H1 (cell line): Measurements from ENCODE around the gene MIEF2. TPM values are rescaled to one million over a fixed set of nuclear protein-coding genes. Genes with fewer than 3 reads are reported as not detected.

Source experiments
- BRCA1 ChIP-seq: IDR thresholded peaks from 2 replicates; pipeline ENCODE4 v1.6.1; 2012; ENCODE audit warnings: low read depth, low read length, improper control_type of control experiment
- HDAC6 ChIP-seq: IDR thresholded peaks from one replicate; pipeline ENCODE4 v1.7.1; 2012; ENCODE audit warnings: low read depth, mild to moderate bottlenecking, inconsistent platforms, low read length, moderate library complexity
- JUND ChIP-seq: IDR thresholded peaks from 2 replicates; pipeline ENCODE4 v1.6.1; 2011; ENCODE audit warnings: mild to moderate bottlenecking, improper control_type of control experiment, low read length
- KDM5A ChIP-seq: fragments of 200-600 bp; IDR thresholded peaks from 2 replicates; pipeline ENCODE4 v1.7.1; 2012; ENCODE audit warnings: mild to moderate bottlenecking, low read length, inconsistent platforms, mixed read lengths
- SIRT6 ChIP-seq: IDR thresholded peaks from one replicate; pipeline ENCODE4 v1.7.1; 2012; ENCODE audit warnings: low read length, inconsistent platforms
- SUZ12 ChIP-seq: fragments of 200-600 bp; sonication (generic); IDR thresholded peaks from 2 replicates; pipeline ENCODE4 v1.6.1; 2012; ENCODE audit warnings: mild to moderate bottlenecking, inconsistent platforms, low read length, moderate library complexity, mixed read lengths
- TAF1 ChIP-seq: IDR thresholded peaks from 2 replicates; pipeline ENCODE4 v1.6.1; 2011; ENCODE audit warnings: mild to moderate bottlenecking, low read depth, low read length
- TBP ChIP-seq: IDR thresholded peaks from 2 replicates; pipeline ENCODE4 v1.6.1; 2011; ENCODE audit warnings: low read depth, low read length, improper control_type of control experiment
- polyA plus RNA-seq, 7 experiments: library from polyadenylated mRNA; depleted of rRNA in 3 of 7; stranded (reverse) in 5 of 7; unstranded in 2 of 7; fragments of >200 nt in 5 of 7; fragments of 200-250 nt in 2 of 7; gene quantifications; 1 replicate in 5 of 7; 2 replicates in 1 of 7; 4 replicates in 1 of 7; pipeline versions ENCODE4 v1.2.1 to v1.2.3, GENCODE V29; 2011 to 2013; ENCODE audit warnings: missing spikeins in 2 of 7, mixed read lengths in 2 of 7
- total RNA-seq: library from RNA; stranded (reverse); fragmentation: NEBNext Ultra II Directional; extraction: Animal tissue kit (Norgen Biotek cat#: 25700); gene quantifications from 2 replicates; pipeline ENCODE4 v1.2.1, GENCODE V29; 2021

MIEF2 gene
- total and polyA plus RNA-seq, 2 of the 8 experiments (the other 6 are each of a cell fraction or from before 2014, with no cell fraction given): 9.9 to 24.9 TPM

GRCh38 chr17:18229254-18229653 is 31.2 kb upstream of the MIEF2 start (continued):
- TF ChIP-seq SUZ12 (no peak), HDAC6 (no peak), JUND (no peak), BRCA1 (no peak), TAF1 (no peak), KDM5A (no peak), SIRT6 (no peak), TBP (no peak)
